NCI-H460 (cell line): ENCODE data around the gene SRM. TPM values are rescaled to one million over a fixed set of nuclear protein-coding genes. Genes with fewer than 3 reads are reported as not detected.
"Not testable (repeated sequence)": the region's sequence is repeated elsewhere in the genome, so short reads cannot be mapped to it uniquely, and the experiment has no call there.

Experiments
- DNase-seq: peaks from one replicate; pipeline ENCODE4 v3.0.0-alpha.2; 2016; ENCODE audit warnings: low read depth; ENCODE audit errors: extremely low read depth
- total RNA-seq: library from RNA; depleted of rRNA; stranded (reverse); fragments of >200 nt; shearing (Covaris generic); gene quantifications from 2 replicates; pipeline ENCODE4 v1.2.3, GENCODE V29; 2014

The SRM gene
- total RNA-seq, 1 experiment from 2014 or later = 40.3 TPM

- no peak for DNase-seq
Observed at GRCh38 chr1:11046625-11047365, 13.0 kb downstream of the SRM start, which contains the start of gene MASP2. MASP2 (minus strand) TSS chr1:11047239; CDS start chr1:11047207, 32 bp downstream.

- no peak for DNase-seq
Observed at GRCh38 chr1:11046270-11046566, 13.6 kb downstream of the SRM start.

- DNase-seq = no peak
Observed at GRCh38 chr1:11045428-11046269, 14.2 kb downstream of the SRM start.

GRCh38 chr1:11044849-11045427 is 14.9 kb downstream of the SRM start:
- DNase-seq = no peak

- no peak for DNase-seq
Observed at GRCh38 chr1:11044086-11044848, 15.6 kb downstream of the SRM start.

- no peak for DNase-seq
Observed at GRCh38 chr1:11042995-11043874, 16.6 kb downstream of the SRM start.

GRCh38 chr1:11042065-11042464 is 17.8 kb downstream of the SRM start:
- no peak for DNase-seq

GRCh38 chr1:11041048-11041447 is 18.8 kb downstream of the SRM start:
- no peak for DNase-seq

GRCh38 chr1:11040105-11040429 is 19.8 kb downstream of the SRM start:
- not testable (repeated sequence) for DNase-seq

GRCh38 chr1:11039351-11040104 is 20.3 kb downstream of the SRM start:
- no peak for DNase-seq

- peak; percentile 67 for DNase-seq
Observed at GRCh38 chr1:11037740-11038182, 22.1 kb downstream of the SRM start.

GRCh38 chr1:11037019-11037739 is 22.6 kb downstream of the SRM start:
- DNase-seq = not testable (repeated sequence)

- DNase-seq = no peak
Observed at GRCh38 chr1:11031624-11032262, 28.1 kb downstream of the SRM start.

- no peak for DNase-seq
Observed at GRCh38 chr1:11030865-11031264, 29.0 kb downstream of the SRM start.

- no peak for DNase-seq
Observed at GRCh38 chr1:11028018-11028417, 31.8 kb downstream of the SRM start.

- DNase-seq = no peak
Observed at GRCh38 chr1:11027316-11027715, 32.5 kb downstream of the SRM start.

- DNase-seq = no peak
Observed at GRCh38 chr1:11026903-11027302, 32.9 kb downstream of the SRM start.

GRCh38 chr1:11026052-11026451 is 33.8 kb downstream of the SRM start:
- DNase-seq = no peak
